Lung microvascular endothelial cell (primary cell): Measurements from ENCODE around the gene CRISPLD2. TPM values are rescaled to one million over a fixed set of nuclear protein-coding genes. Genes with fewer than 3 reads are reported as not detected.

Source experiments
- DNase-seq, 2 donors: peaks; one replicate each; pipeline versions ENCODE4 v3.0.0 to v3.0.0-alpha.2; 2010; ENCODE audit warnings: low read depth in 2 of 2
- total RNA-seq: library from RNA; depleted of rRNA; stranded (reverse); fragments of >200 nt; gene quantifications from 2 replicates; pipeline ENCODE4 v1.2.1, GENCODE V29; 2014

CRISPLD2 gene
- total RNA-seq, 1 donor from 2014 or later = 0.20 TPM

GRCh38 chr16:84909476-84910085, 89.8 kb downstream of the CRISPLD2 start:
- no peak for DNase-seq

- DNase-seq = no peak
These were observed 91.9 kb downstream of the CRISPLD2 start for GRCh38 chr16:84911486-84912216.

- peak in 1 of 2 donors; percentile 58 for DNase-seq
These were observed 93.5 kb downstream of the CRISPLD2 start for GRCh38 chr16:84913315-84913714.

- DNase-seq = no peak
These were observed 94.5 kb downstream of the CRISPLD2 start for GRCh38 chr16:84914273-84914672.

GRCh38 chr16:84916178-84916577, 96.4 kb downstream of the CRISPLD2 start:
- no peak for DNase-seq

GRCh38 chr16:84916850-84917249, 97.1 kb downstream of the CRISPLD2 start:
- no peak for DNase-seq

GRCh38 chr16:84917492-84917891, 97.7 kb downstream of the CRISPLD2 start:
- DNase-seq = no peak

GRCh38 chr16:84918006-84918909, 98.5 kb downstream of the CRISPLD2 start:
- DNase-seq = no peak

- no peak for DNase-seq
These were observed 99.5 kb downstream of the CRISPLD2 start for GRCh38 chr16:84919269-84919668.

GRCh38 chr16:84919708-84920107, 99.9 kb downstream of the CRISPLD2 start:
- no peak for DNase-seq

- no peak for DNase-seq
These were observed 100.5 kb downstream of the CRISPLD2 start for GRCh38 chr16:84920333-84920732.

- DNase-seq = peak; percentile 67 to 68
These were observed 102.8 kb downstream of the CRISPLD2 start for GRCh38 chr16:84922351-84923120.

- no peak for DNase-seq
These were observed 104.7 kb downstream of the CRISPLD2 start for GRCh38 chr16:84924331-84925091.

GRCh38 chr16:84925092-84925772, 105.4 kb downstream of the CRISPLD2 start:
- peak; percentile 23 to 68 for DNase-seq

- DNase-seq = no peak
These were observed 106.1 kb downstream of the CRISPLD2 start for GRCh38 chr16:84925773-84926372.

GRCh38 chr16:84926462-84926861, 106.7 kb downstream of the CRISPLD2 start:
- no peak for DNase-seq

GRCh38 chr16:84927621-84928591, 108.1 kb downstream of the CRISPLD2 start:
- no peak for DNase-seq

GRCh38 chr16:84928679-84929420, 109.1 kb downstream of the CRISPLD2 start:
- peak in 1 of 2 donors; percentile 24 for DNase-seq
